HG02759 (cell line): ENCODE measurements around the gene ERFE.

Experiments used
- ATAC-seq: cut with Tn5 transposase; IDR thresholded peaks from one replicate; pipeline ENCODE4 v1.9.1; 2021; ENCODE audit warnings: mild to moderate bottlenecking, moderate library complexity; ENCODE audit not compliant: unreplicated experiment

Gene ERFE

GRCh38 chr2:238152771-238153688, 5.7 kb upstream of the ERFE start:
- ATAC-seq: no peak

- no peak for ATAC-seq
Measured at GRCh38 chr2:238154570-238154969, 4.2 kb upstream of the ERFE start.

GRCh38 chr2:238155051-238155760, 3.6 kb upstream of the ERFE start:
- no peak for ATAC-seq

GRCh38 chr2:238155761-238156694, 2.7 kb upstream of the ERFE start:
- ATAC-seq: no peak

- ATAC-seq: no peak
Measured at GRCh38 chr2:238157506-238158017, 1.2 kb upstream of the ERFE start.

GRCh38 chr2:238158018-238158508, 707 bp upstream of the ERFE start:
- ATAC-seq: no peak

DNA sequence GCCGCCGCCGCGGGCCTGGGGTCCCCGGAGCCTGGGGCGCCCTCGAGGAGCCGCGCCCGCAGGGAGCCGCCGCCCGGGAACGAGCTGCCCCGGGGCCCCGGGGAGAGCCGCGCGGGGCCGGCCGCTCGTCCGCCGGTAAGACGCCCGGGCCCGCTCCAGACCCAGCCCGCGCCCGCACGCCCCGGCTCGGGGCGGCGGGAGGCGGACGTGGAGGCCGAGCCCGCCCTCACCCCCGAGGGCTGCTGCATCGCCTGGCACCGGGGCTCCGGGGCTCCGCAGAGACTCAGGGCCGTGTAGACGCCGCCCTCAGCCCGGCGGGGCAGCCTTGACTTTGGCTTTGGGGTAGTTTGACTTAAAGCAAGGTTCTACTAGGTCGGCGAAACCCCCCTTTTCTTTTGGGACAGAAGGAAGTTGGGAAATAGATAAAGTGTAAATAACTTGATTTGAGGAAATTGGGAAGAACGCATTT, 335 bp downstream of the ERFE start:
- ATAC-seq: peak; percentile 38

- ATAC-seq: no peak
Measured at GRCh38 chr2:238159661-238160205, 963 bp downstream of the ERFE start.

DNA sequence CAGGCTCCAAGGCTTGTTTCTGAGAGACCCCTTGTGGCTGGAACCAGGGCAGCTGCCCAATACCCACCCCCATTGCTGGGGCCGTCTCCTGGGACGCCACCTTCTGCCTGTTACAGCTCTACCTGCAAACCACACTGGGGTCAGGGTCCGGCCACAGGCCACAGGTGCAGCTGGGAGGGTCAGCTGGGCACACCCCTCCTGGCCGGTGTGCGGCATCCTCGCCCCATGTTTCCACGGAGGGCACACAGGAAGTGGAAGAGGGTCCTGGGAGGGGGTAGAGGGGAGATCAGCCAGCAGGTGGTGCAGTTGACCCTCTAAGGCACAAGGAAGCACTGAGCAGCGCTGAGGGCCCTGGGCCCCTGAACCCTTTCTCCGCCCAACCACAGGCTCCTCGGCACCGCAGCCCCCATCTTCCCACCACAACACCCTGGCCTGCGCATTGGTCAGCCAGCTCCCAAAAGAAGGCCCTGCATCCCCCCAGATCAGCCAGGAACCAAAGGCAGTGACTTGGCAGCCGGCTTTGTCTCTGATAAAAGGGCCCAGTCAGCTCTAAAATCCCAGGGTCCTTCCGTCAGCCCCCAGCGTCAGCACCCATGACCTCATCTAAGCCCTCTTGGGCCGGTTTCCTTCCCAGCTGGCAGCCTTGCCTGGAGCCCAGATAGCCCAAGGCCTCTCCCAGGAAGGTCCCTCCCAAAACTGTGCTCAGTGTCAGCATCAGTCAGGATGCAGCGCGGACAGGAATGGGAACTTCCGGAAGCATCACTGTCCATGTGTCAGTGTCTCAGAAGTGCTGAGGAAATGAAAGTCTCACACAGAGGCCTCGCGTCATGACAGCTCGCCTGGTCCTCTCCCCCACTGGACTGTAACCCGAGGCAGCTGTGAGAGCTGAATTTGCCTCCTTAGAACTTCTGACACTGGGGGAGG, 1.7 kb downstream of the ERFE start:
- ATAC-seq: no peak

- ATAC-seq: no peak
Measured at GRCh38 chr2:238161291-238162051, 2.7 kb downstream of the ERFE start.

GRCh38 chr2:238162251-238162845, 3.6 kb downstream of the ERFE start:
- ATAC-seq: no peak

- ATAC-seq: no peak
Measured at GRCh38 chr2:238162846-238163441, 4.2 kb downstream of the ERFE start.

DNA sequence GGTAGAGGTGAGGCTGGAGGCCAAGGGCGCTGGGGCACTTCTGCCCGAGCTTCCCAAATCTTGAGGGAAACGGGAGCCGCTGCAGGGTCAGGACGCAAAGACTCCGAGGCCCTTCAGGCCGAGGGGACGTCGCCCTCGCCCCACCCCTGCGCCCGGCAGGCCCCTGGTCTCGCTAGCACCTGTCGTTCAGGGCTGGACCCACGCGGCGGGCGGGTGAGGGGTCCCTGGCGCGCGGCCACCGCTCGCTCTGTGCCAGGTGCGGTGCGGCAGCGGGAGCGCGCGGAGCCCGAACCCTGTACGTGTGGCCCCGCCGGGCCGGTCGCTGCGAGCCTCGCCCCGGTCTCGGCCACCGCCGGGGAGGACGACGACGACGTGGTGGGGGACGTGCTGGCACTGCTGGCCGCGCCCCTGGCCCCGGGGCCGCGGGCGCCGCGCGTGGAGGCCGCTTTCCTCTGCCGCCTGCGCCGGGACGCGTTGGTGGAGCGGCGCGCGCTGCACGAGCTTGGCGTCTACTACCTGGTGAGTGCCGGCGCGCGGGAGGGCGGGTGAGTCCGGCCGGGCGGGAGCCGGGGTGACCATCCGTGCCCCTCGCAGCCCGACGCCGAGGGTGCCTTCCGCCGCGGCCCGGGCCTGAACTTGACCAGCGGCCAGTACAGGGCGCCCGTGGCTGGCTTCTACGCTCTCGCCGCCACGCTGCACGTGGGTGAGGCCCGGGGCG, 4.9 kb downstream of the ERFE start:
- no peak for ATAC-seq

DNA sequence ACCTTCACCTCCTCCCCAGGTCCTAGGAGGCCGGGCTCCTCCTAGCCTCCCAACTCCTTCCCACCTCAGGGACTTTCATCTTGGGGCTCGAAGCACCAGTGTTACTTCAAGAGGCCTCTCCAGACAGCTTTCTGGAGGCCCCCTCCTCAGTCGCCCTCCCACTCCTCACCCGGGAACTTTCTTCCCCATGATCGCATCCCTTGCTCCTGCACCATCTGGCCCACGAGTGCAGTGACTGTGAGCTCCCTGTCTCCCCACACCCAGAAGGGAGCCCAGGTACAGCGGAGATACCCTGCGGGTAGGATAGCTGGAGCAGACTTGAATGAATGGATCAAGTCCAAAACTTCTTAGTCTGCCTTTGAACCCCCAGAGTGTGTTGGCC, 6.1 kb downstream of the ERFE start:
- ATAC-seq: no peak

DNA sequence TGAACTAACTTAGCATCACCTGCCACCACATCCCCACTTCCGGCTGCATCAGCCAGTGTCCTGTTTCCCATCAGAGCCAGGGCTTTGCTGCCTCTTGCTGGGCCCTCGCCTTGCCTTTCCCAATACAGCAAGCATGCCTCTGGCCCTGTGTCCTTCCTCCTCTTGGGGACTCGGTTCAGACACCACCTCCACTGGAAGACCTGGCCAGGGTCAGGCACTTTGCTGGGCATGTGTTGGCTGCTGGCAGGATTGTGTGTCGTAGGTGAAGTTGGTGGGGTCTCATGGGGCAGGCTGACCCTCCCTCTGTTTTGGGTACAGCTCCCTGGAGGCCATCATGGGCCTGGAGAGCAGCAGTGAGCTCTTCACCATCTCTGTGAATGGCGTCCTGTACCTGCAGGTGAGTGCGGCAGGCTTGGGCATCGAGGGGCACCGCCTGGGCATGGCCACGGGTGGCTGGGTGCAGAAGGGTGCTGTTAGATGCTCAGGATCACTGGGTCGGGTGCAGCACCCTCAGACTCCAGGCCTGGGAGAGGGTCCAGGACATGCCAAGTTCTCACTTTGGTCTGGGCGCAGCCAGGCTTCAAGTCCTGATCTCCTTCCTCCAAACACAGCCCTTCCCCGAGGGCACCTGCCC, 6.6 kb downstream of the ERFE start:
- ATAC-seq: no peak
